GM12878 (cell line): ENCODE data around the gene KIF17. TPM values are rescaled to one million over a fixed set of nuclear protein-coding genes. Genes with fewer than 3 reads are reported as not detected.

Experiments used
- ATF3 ChIP-seq: IDR thresholded peaks from 2 replicates; pipeline ENCODE4 v1.6.1; 2011; ENCODE audit warnings: low read depth, mild to moderate bottlenecking, low read length, moderate library complexity, borderline replicate concordance; ENCODE audit errors: extremely low read depth
- CHD1 ChIP-seq: IDR thresholded peaks from 2 replicates; pipeline ENCODE4 v1.6.1; 2012; ENCODE audit warnings: low read depth, low read length, improper control_type of control experiment
- CUX1 ChIP-seq: IDR thresholded peaks from 2 replicates; pipeline ENCODE4 v1.6.1; 2012; ENCODE audit warnings: improper control_type of control experiment, low read depth, low read length; ENCODE audit not compliant: insufficient replicate concordance
- HCFC1 ChIP-seq: fragments of 150-350 bp; IDR thresholded peaks from 2 replicates; pipeline ENCODE4 v1.6.1; 2014; ENCODE audit warnings: low read length
- JUND ChIP-seq: IDR thresholded peaks from 2 replicates; pipeline ENCODE4 v1.6.1; 2012; ENCODE audit warnings: low read depth, mild to moderate bottlenecking, low read length, improper control_type of control experiment, moderate library complexity
- MEF2B ChIP-seq: fragments of 450-650 bp; IDR thresholded peaks from 2 replicates; pipeline ENCODE4 v1.6.1; 2018; ENCODE audit warnings: mild to moderate bottlenecking, moderate library complexity; ENCODE audit not compliant: partially characterized antibody, poor library complexity, severe bottlenecking
- MYB ChIP-seq: fragments of 150-350 bp; IDR thresholded peaks from 2 replicates; pipeline ENCODE4 v1.6.1; 2014; ENCODE audit warnings: mild to moderate bottlenecking, low read depth, low read length, borderline replicate concordance
- PML ChIP-seq: IDR thresholded peaks from 2 replicates; pipeline ENCODE4 v1.6.1; 2012; ENCODE audit warnings: low read length, inconsistent platforms
- USF2 ChIP-seq: IDR thresholded peaks from 2 replicates; pipeline ENCODE4 v1.6.1; 2011; ENCODE audit warnings: low read depth, low read length, improper control_type of control experiment, borderline replicate concordance
- ZNF24 ChIP-seq: fragments of 450-650 bp; IDR thresholded peaks from 2 replicates; pipeline ENCODE4 v1.6.1; 2017; ENCODE audit warnings: antibody characterized with exemption, mild to moderate bottlenecking
- ZSCAN29 ChIP-seq: fragments of 450-650 bp; IDR thresholded peaks from 2 replicates; pipeline ENCODE4 v1.6.1; 2017; ENCODE audit warnings: mild to moderate bottlenecking, moderate library complexity
- ZZZ3 ChIP-seq: IDR thresholded peaks from 2 replicates; pipeline ENCODE4 v1.6.1; 2011; ENCODE audit warnings: low read depth; ENCODE audit not compliant: control insufficient read depth, insufficient read length
- polyA plus RNA-seq, 11 experiments: library from polyadenylated mRNA; depleted of rRNA in 4 of 11; unstranded in 6 of 11; stranded (reverse) in 5 of 11; fragments of >200 nt; fragmentation: Nextera tagmentation in 4 of 11; fragmentation: Illumina TruSeq in 1 of 11; extraction: Ambion mirVana in 4 of 11; extraction: Trizol in 1 of 11; gene quantifications; 1 replicate in 1 of 11; 2 replicates in 10 of 11; pipeline versions ENCODE4 v1.2.1 to v1.2.3, GENCODE V29; 2011 to 2016; ENCODE audit warnings: inconsistent platforms in 2 of 11, missing spikeins in 2 of 11, low read depth in 1 of 11
- total RNA-seq, 4 experiments: library from RNA; depleted of rRNA in 3 of 4; stranded (reverse); fragments of >200 nt in 3 of 4; fragmentation: Illumina TruSeq in 1 of 4; extraction: Trizol in 1 of 4; gene quantifications; 2 replicates each; pipeline versions ENCODE4 v1.2.1 to v1.2.3, GENCODE V29; 2013 to 2021

KIF17 gene
- total and polyA plus RNA-seq, 10 of the 15 experiments (the other 5 are each of a cell fraction or from before 2014, with no cell fraction given), result 0.01 to 0.10 (median 0.03) TPM; not detected in 7

- TF ChIP-seq ZZZ3, result no peak
- peak; percentile 65 for TF ChIP-seq USF2
- TF ChIP-seq ATF3, result 0 out of 2 replicates have a peak, but pooled peaks have one; percentile 5
- no peak for TF ChIP-seq MYB
- TF ChIP-seq HCFC1, result 0 out of 2 replicates have a peak, but pooled peaks have one; percentile 5
- TF ChIP-seq JUND, result no peak
- TF ChIP-seq ZSCAN29, result no peak
- TF ChIP-seq MEF2B, result no peak
- no peak for TF ChIP-seq ZNF24
- TF ChIP-seq PML, result no peak
- no peak for TF ChIP-seq CHD1
- no peak for TF ChIP-seq CUX1
Measured at GRCh38 chr1:20696397-20697333, 21.1 kb downstream of the KIF17 start (continued).
